Natural killer cell (primary cell): ENCODE results near the gene NKX1-2. TPM values are rescaled to one million over a fixed set of nuclear protein-coding genes. Genes with fewer than 3 reads are reported as not detected.

Experiments used
- ATAC-seq, 3 donors: fragments of 150-1000 bp in 2 of 3; fragments of 200-7000 bp in 1 of 3; cut with Tn5 transposase; 1 replicate in 1 of 3; 2 replicates in 2 of 3; pipeline ENCODE4 v1.10.0; 2021; ENCODE audit warnings: mild to moderate bottlenecking in 2 of 3, moderate library complexity in 2 of 3
- DNase-seq, 2 donors: peaks; one replicate each; pipeline versions ENCODE4 v3.0.0 to v3.0.0-alpha.2; 2013 to 2021; ENCODE audit warnings: mixed read lengths in 1 of 2
- H3K27ac ChIP-seq: one replicate; pipeline ENCODE4 v1.5.1; 2013; ENCODE audit warnings: mild to moderate bottlenecking, low read length
- H3K27me3 ChIP-seq: one replicate; pipeline ENCODE4 v1.6.1; 2013; ENCODE audit warnings: low read length; ENCODE audit not compliant: control insufficient read depth, insufficient read depth
- H3K36me3 ChIP-seq: one replicate; pipeline ENCODE4 v1.6.1; 2013; ENCODE audit warnings: low read length; ENCODE audit not compliant: control insufficient read depth, insufficient read depth
- H3K4me1 ChIP-seq: one replicate; pipeline ENCODE4 v1.6.1; 2013; ENCODE audit warnings: low read length; ENCODE audit not compliant: control insufficient read depth, insufficient read depth
- H3K4me3 ChIP-seq: one replicate; pipeline ENCODE4 v1.5.1; 2013; ENCODE audit warnings: low read length
- H3K9me3 ChIP-seq: one replicate; pipeline ENCODE4 v1.6.1; 2013; ENCODE audit warnings: low read length; ENCODE audit not compliant: control insufficient read depth, insufficient read depth
- H3K27ac Mint-ChIP-seq, 2 donors: one replicate each; pipeline ENCODE4 v1.8.0; 2022; ENCODE audit warnings: mild to moderate bottlenecking in 2 of 2, mixed read lengths in 2 of 2, moderate library complexity in 1 of 2
- H3K27me3 Mint-ChIP-seq, 2 donors: one replicate each; pipeline ENCODE4 v1.8.0; 2022; ENCODE audit warnings: low read depth in 2 of 2, mixed read lengths in 2 of 2
- H3K36me3 Mint-ChIP-seq: one replicate; pipeline ENCODE4 v1.8.0; 2022; ENCODE audit warnings: mixed read lengths
- H3K4me1 Mint-ChIP-seq, 2 donors: one replicate each; pipeline ENCODE4 v1.8.0; 2022; ENCODE audit warnings: mixed read lengths in 2 of 2
- H3K4me3 Mint-ChIP-seq: one replicate; pipeline ENCODE4 v1.8.0; 2022; ENCODE audit warnings: mild to moderate bottlenecking, moderate library complexity, mixed read lengths
- H3K9me3 Mint-ChIP-seq, 2 donors: one replicate each; pipeline ENCODE4 v1.8.0; 2022; ENCODE audit warnings: mixed read lengths in 2 of 2
- WGBS: methylation state at CpG from one replicate; pipeline ENCODE4 v1.1.7; 2013; ENCODE audit warnings: missing lambda C conversion rate; ENCODE audit not compliant: insufficient coverage; 5-methylcytosine and 5-hydroxymethylcytosine counted together
- intact Hi-C: fragments of 100-400 bp; cut with micrococcal nuclease; formaldehyde crosslinking; loops from one replicate; pipeline ENCODE4 v1.14.2; 2022
- total RNA-seq, 4 donors: library from RNA; stranded (reverse); fragments of 120-200 nt in 1 of 4; gene quantifications; one replicate each; pipeline versions ENCODE4 v1.2.3 to v1.2.4, GENCODE V29; 2013 to 2022
- TF ChIP-seq, protein P1 (sequence below): fragments of 200-600 bp; IDR thresholded peaks from one replicate; pipeline ENCODE4 v1.8.0; 2022; ENCODE audit warnings: antibody characterized with exemption

The NKX1-2 gene
- total RNA-seq, 3 donors from 2014 or later (not counting 1 experiment from before 2014, with no cell fraction given): not detected

DNA sequence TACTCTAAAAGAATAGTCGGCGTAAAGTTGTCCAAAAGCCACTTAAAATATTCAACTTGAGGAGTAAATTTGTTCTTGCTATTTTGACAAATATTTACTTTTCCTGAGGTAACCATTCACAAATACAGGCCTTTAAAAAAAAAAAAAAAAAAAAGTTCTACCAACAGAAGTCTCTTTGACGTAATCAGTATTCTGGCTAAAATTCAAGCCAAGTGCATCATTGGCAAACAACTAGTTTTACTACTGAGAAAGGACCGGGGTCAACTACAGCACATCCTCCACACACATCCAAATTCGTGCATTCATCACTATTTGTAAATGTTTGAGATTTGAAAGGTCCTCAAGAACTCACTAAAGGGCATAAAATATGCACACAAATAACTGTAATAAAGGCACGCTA is 33.1 kb downstream of the NKX1-2 start:
- no peaks in the 10 kb centered on the region for H3K9me3 ChIP-seq
- H3K4me3 ChIP-seq: no peak overlapping the region
- no peak overlapping the region for H3K27ac ChIP-seq
- Mint-ChIP-seq H3K27me3 (peaks cover 2 to 3% of the 10 kb centered on the region in 2 donors), H3K4me1 (peaks cover 0 to 5% of the 10 kb centered on the region in 2 donors), H3K27ac (no peak overlapping the region), H3K9me3 (no peaks in the 10 kb centered on the region), H3K4me3 (peak overlapping the region; percentile 70), H3K36me3 (no peaks in the 10 kb centered on the region)
- peaks cover 14% of the 10 kb centered on the region for H3K4me1 ChIP-seq
- no peak for DNase-seq
- 93% methylated on average over 3 of the region's 6 CpGs for WGBS
- TF ChIP-seq, protein P1, sequence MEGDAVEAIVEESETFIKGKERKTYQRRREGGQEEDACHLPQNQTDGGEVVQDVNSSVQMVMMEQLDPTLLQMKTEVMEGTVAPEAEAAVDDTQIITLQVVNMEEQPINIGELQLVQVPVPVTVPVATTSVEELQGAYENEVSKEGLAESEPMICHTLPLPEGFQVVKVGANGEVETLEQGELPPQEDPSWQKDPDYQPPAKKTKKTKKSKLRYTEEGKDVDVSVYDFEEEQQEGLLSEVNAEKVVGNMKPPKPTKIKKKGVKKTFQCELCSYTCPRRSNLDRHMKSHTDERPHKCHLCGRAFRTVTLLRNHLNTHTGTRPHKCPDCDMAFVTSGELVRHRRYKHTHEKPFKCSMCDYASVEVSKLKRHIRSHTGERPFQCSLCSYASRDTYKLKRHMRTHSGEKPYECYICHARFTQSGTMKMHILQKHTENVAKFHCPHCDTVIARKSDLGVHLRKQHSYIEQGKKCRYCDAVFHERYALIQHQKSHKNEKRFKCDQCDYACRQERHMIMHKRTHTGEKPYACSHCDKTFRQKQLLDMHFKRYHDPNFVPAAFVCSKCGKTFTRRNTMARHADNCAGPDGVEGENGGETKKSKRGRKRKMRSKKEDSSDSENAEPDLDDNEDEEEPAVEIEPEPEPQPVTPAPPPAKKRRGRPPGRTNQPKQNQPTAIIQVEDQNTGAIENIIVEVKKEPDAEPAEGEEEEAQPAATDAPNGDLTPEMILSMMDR: no peak
- ATAC-seq: no peak
- no peaks in the 10 kb centered on the region for H3K36me3 ChIP-seq
- H3K27me3 ChIP-seq: no peaks in the 10 kb centered on the region
- intact Hi-C loops: loop anchor here (5.0 kb wide), 1 partner anchor 46 kb away; the partner anchor contains the start of gene LHPP

DNA sequence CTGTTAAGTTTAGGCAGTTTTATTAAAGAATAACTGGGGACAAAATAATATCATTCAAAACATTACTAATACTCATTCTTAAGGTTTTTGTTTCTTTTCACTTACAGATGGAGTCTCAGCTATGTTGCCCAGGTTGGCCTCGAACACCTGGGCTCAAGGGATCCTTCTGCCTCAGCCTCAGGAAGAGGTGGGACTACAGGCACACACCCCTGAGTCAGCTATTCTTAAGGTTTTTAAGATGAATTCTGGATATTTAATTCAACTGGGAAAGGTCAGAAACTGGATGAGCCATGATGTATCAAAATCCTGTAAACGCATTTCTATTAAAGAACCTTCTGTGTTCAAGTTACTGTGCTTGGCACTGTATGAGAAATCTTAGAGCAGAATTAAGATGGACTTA is 34.6 kb downstream of the NKX1-2 start:
- H3K4me1 Mint-ChIP-seq: peaks cover 0 to 5% of the 10 kb centered on the region in 2 donors
- H3K9me3 ChIP-seq: no peaks in the 10 kb centered on the region
- H3K36me3 ChIP-seq: no peaks in the 10 kb centered on the region
- WGBS: 97% methylated on average over 2 of the region's 2 CpGs
- peaks cover 14% of the 10 kb centered on the region for H3K4me1 ChIP-seq
- intact Hi-C loops: loop anchor here (5.0 kb wide), 1 partner anchor 47 kb away; the partner anchor contains the start of gene LHPP
- H3K27me3 ChIP-seq: no peaks in the 10 kb centered on the region
- H3K36me3 Mint-ChIP-seq: no peaks in the 10 kb centered on the region
- no peaks in the 10 kb centered on the region for H3K9me3 Mint-ChIP-seq
- H3K4me3 Mint-ChIP-seq: no peak overlapping the region
- DNase-seq (no peak), ATAC-seq (no peak)
- no peak overlapping the region for H3K27ac ChIP-seq
- no peak overlapping the region for H3K27ac Mint-ChIP-seq
- H3K4me3 ChIP-seq: no peak overlapping the region
- H3K27me3 Mint-ChIP-seq: peaks cover 0 to 2% of the 10 kb centered on the region in 2 donors
- TF ChIP-seq, protein P1: no peak

DNA sequence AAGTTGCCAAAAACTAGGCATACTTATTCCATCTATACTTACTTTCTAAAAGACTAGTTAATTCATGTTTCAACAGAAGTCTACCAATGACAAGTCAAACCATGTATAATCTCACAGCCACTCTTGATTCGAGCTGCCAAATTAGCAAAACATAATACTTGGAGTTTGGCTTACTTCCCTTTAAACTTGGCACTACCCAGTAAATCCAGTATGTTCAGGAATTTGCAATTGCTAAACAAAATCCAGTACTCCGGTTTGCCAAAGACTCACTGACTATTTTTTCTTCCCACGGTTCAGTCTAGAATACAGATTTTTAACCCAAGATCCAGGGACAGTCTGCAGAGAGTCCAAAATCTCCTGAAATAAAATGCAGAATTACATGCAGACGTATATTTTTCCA is 35.8 kb downstream of the NKX1-2 start:
- intact Hi-C loops: no loop called here
- no peaks in the 10 kb centered on the region for H3K27me3 Mint-ChIP-seq
- 96% methylated on average over 4 of the region's 4 CpGs for WGBS

More for the DNA sequence above, 35.8 kb downstream of the NKX1-2 start:
- Histone ChIP-seq H3K27me3 (no peaks in the 10 kb centered on the region), H3K4me1 (peaks cover 8% of the 10 kb centered on the region), H3K4me3 (no peak overlapping the region), H3K27ac (no peak overlapping the region), H3K36me3 (no peaks in the 10 kb centered on the region), H3K9me3 (no peaks in the 10 kb centered on the region)
- DNase-seq: no peak
- H3K27ac Mint-ChIP-seq: no peak overlapping the region
- H3K9me3 Mint-ChIP-seq: no peaks in the 10 kb centered on the region
- peaks cover 0 to 5% of the 10 kb centered on the region in 2 donors for H3K4me1 Mint-ChIP-seq
- no peak for ATAC-seq
- H3K4me3 Mint-ChIP-seq: no peak overlapping the region
- no peaks in the 10 kb centered on the region for H3K36me3 Mint-ChIP-seq
- TF ChIP-seq, protein P1: no peak
